H1 (cell line): ENCODE data around the gene F11. TPM values are rescaled to one million over a fixed set of nuclear protein-coding genes. Genes with fewer than 3 reads are reported as not detected.

Experiments
- ATF2 ChIP-seq: IDR thresholded peaks from 2 replicates; pipeline ENCODE4 v1.6.1; 2012; ENCODE audit warnings: low read length, inconsistent platforms
- E2F6 ChIP-seq: IDR thresholded peaks from 2 replicates; pipeline ENCODE4 v1.6.1; 2012; ENCODE audit warnings: inconsistent platforms
- GTF2F1 ChIP-seq: IDR thresholded peaks from 2 replicates; pipeline ENCODE4 v1.6.1; 2012; ENCODE audit warnings: low read depth, low read length, improper control_type of control experiment, borderline replicate concordance
- KDM4A ChIP-seq: IDR thresholded peaks from one replicate; pipeline ENCODE4 v1.7.1; 2012; ENCODE audit warnings: low read depth, mild to moderate bottlenecking, moderate library complexity, low read length, inconsistent platforms; ENCODE audit not compliant: severe bottlenecking
- KDM5A ChIP-seq: fragments of 200-600 bp; IDR thresholded peaks from 2 replicates; pipeline ENCODE4 v1.7.1; 2012; ENCODE audit warnings: mild to moderate bottlenecking, low read length, inconsistent platforms, mixed read lengths
- POU5F1 ChIP-seq: IDR thresholded peaks from 2 replicates; pipeline ENCODE4 v1.6.1; 2011; ENCODE audit warnings: low read depth, mild to moderate bottlenecking, low read length, moderate library complexity
- RAD21 ChIP-seq, 2 experiments: IDR thresholded peaks in 1 of 2; conservative IDR thresholded peaks in 1 of 2; 2 replicates each; pipeline ENCODE4 v1.6.1; 2011; ENCODE audit warnings: low read depth in 2 of 2, low read length in 2 of 2, improper control_type of control experiment in 1 of 2, inconsistent platforms in 1 of 2, mild to moderate bottlenecking in 1 of 2, moderate library complexity in 1 of 2
- SAP30 ChIP-seq: fragments of 300-600 bp; sonication (generic); IDR thresholded peaks from 2 replicates; pipeline ENCODE4 v1.7.1; 2012; ENCODE audit warnings: low read length, moderate library complexity, mild to moderate bottlenecking, inconsistent platforms; ENCODE audit not compliant: insufficient read depth, insufficient replicate concordance
- TAF1 ChIP-seq: IDR thresholded peaks from 2 replicates; pipeline ENCODE4 v1.6.1; 2011; ENCODE audit warnings: mild to moderate bottlenecking, low read depth, low read length
- TBP ChIP-seq: IDR thresholded peaks from 2 replicates; pipeline ENCODE4 v1.6.1; 2011; ENCODE audit warnings: low read depth, low read length, improper control_type of control experiment
- USF2 ChIP-seq: IDR thresholded peaks from 2 replicates; pipeline ENCODE4 v1.6.1; 2011; ENCODE audit warnings: low read length, improper control_type of control experiment
- polyA plus RNA-seq, 7 experiments: library from polyadenylated mRNA; depleted of rRNA in 3 of 7; stranded (reverse) in 5 of 7; unstranded in 2 of 7; fragments of >200 nt in 5 of 7; fragments of 200-250 nt in 2 of 7; gene quantifications; 1 replicate in 5 of 7; 2 replicates in 1 of 7; 4 replicates in 1 of 7; pipeline versions ENCODE4 v1.2.1 to v1.2.3, GENCODE V29; 2011 to 2013; ENCODE audit warnings: missing spikeins in 2 of 7, mixed read lengths in 2 of 7
- total RNA-seq: library from RNA; stranded (reverse); fragmentation: NEBNext Ultra II Directional; extraction: Animal tissue kit (Norgen Biotek cat#: 25700); gene quantifications from 2 replicates; pipeline ENCODE4 v1.2.1, GENCODE V29; 2021

The F11 gene
- total and polyA plus RNA-seq, 2 of the 8 experiments (the other 6 are each of a cell fraction or from before 2014, with no cell fraction given): 0.27 to 0.99 TPM

- TF ChIP-seq E2F6 (no peak), KDM4A (no peak), GTF2F1 (no peak), RAD21 (IDR thresholded peaks at IDR 0.05 in 1 of 2, conservative IDR thresholded peaks at IDR 0.05 in 1 of 2; ENCODE audit: low read depth in 2 of 2, low read length in 2 of 2) (no peak), POU5F1 (no peak), SAP30 (no peak), KDM5A (no peak), ATF2 (no peak), TBP (no peak), USF2 (no peak), TAF1 (no peak)
These were observed 37.5 kb upstream of the F11 start (continued) for GRCh38 chr4:186228514-186228894.
